Endothelial cell of umbilical vein (primary cell): ENCODE data around the gene USF2. TPM values are rescaled to one million over a fixed set of nuclear protein-coding genes. Genes with fewer than 3 reads are reported as not detected.

ENCODE experiments used
- BruUV-seq: library from RNA; stranded (reverse); fragments of 400-500 nt; replicated peaks from 2 replicates; lab custom pipeline; 2021; lab: Mats Ljungman, UMichigan
- CTCF ChIA-PET: fragments of 300-600, 350-600 bp; sonication (Branson Sonifier 250); formaldehyde crosslinking; loops from one replicate; lab custom pipeline; 2021; ENCODE audit warnings: antibody characterized with exemption, inconsistent platforms; lab: Charles Lee
- POLR2A ChIA-PET: fragments of 300-600, 350-600 bp; sonication (Branson Sonifier 250); formaldehyde crosslinking; loops from one replicate; lab custom pipeline; 2021; ENCODE audit warnings: antibody characterized with exemption, inconsistent platforms; lab: Charles Lee
- DNase-seq: peaks from one replicate; pipeline ENCODE4 v3.0.0-alpha.2; 2011; ENCODE audit warnings: low read depth, low spot score
- FAIRE-seq: peaks from 2 replicates; lab custom pipeline; 2011; peaks lifted over from hg19 to GRCh38; lab: Jason Lieb, UNC
- H2AFZ ChIP-seq: 2 replicates; pipeline ENCODE4 v1.6.0; 2012; ENCODE audit warnings: low read depth, low read length, control low read depth, inconsistent platforms
- H3K27ac ChIP-seq: 2 replicates; pipeline ENCODE4 v1.5.1; 2011; ENCODE audit warnings: low read depth, mild to moderate bottlenecking, control low read depth, low read length, moderate library complexity; ENCODE audit not compliant: insufficient read depth
- H3K27me3 ChIP-seq, 2 experiments: 2 replicates each; pipeline versions ENCODE4 v1.6.0 to v1.6.1; 2011; ENCODE audit warnings: low read length in 2 of 2, mixed read lengths in 1 of 2; ENCODE audit not compliant: control insufficient read depth in 2 of 2, insufficient read depth in 2 of 2
- H3K36me3 ChIP-seq, 2 experiments: 2 replicates in 1 of 2; 3 replicates in 1 of 2; pipeline ENCODE4 v1.5.1; 2011; ENCODE audit warnings: low read length in 2 of 2, mild to moderate bottlenecking in 1 of 2, moderate library complexity in 1 of 2; ENCODE audit not compliant: control insufficient read depth in 2 of 2, insufficient read depth in 2 of 2; ENCODE audit errors: extremely low read depth in 1 of 2
- H3K4me1 ChIP-seq: 3 replicates; pipeline ENCODE4 v1.5.1; 2011; ENCODE audit warnings: mild to moderate bottlenecking, low read length; ENCODE audit not compliant: control insufficient read depth, insufficient read depth; ENCODE audit errors: extremely low read depth
- H3K4me2 ChIP-seq: 2 replicates; pipeline ENCODE4 v1.6.1; 2011; ENCODE audit warnings: low read length, control low read depth, mixed read lengths; ENCODE audit not compliant: insufficient read depth
- H3K4me3 ChIP-seq, 3 experiments: fragments of 200-600 bp in 1 of 3; sonication (generic), shearing (Covaris generic) in 1 of 3; replicated peaks in 1 of 3; 2 replicates each; pipeline ENCODE4 v1.5.1; 2011 to 2016; ENCODE audit warnings: control low read depth in 3 of 3, low read length in 3 of 3, mild to moderate bottlenecking in 2 of 3, inconsistent platforms in 1 of 3, low read depth in 1 of 3, moderate library complexity in 1 of 3; ENCODE audit not compliant: insufficient read depth in 1 of 3
- H3K79me2 ChIP-seq: 2 replicates; pipeline ENCODE4 v1.6.0; 2012; ENCODE audit warnings: low read length, inconsistent platforms; ENCODE audit not compliant: control insufficient read depth, insufficient read depth
- H3K9ac ChIP-seq: replicated peaks from 2 replicates; pipeline ENCODE3; 2011; ENCODE audit warnings: low read length, control low read depth; ENCODE audit not compliant: insufficient read depth; ENCODE audit errors: extremely low read depth
- H3K9me1 ChIP-seq: replicated peaks from 3 replicates; pipeline ENCODE4 v1.6.0; 2011; ENCODE audit warnings: mild to moderate bottlenecking, low read length; ENCODE audit not compliant: control insufficient read depth, insufficient read depth; ENCODE audit errors: extremely low read depth
- H3K9me3 ChIP-seq: replicated peaks from 2 replicates; pipeline ENCODE4 v1.5.1; 2012; ENCODE audit warnings: low read length, inconsistent platforms; ENCODE audit not compliant: control insufficient read depth, insufficient read depth
- H4K20me1 ChIP-seq: replicated peaks from 2 replicates; pipeline ENCODE3; 2011; ENCODE audit warnings: mild to moderate bottlenecking, low read length; ENCODE audit not compliant: control insufficient read depth, insufficient read depth; ENCODE audit errors: extremely low read depth
- EZH2 ChIP-seq: IDR thresholded peaks from 2 replicates; pipeline ENCODE4 v1.6.1; 2012; ENCODE audit warnings: borderline replicate concordance, low read depth, mild to moderate bottlenecking, moderate library complexity, low read length, inconsistent platforms; ENCODE audit not compliant: severe bottlenecking
- FOS ChIP-seq: IDR thresholded peaks from 2 replicates; pipeline ENCODE4 v1.6.1; 2011; ENCODE audit warnings: mild to moderate bottlenecking, low read length, moderate library complexity, borderline replicate concordance; ENCODE audit not compliant: insufficient read depth
- GATA2 ChIP-seq: IDR thresholded peaks from 2 replicates; pipeline ENCODE4 v1.7.0; 2011; ENCODE audit warnings: low read depth, mild to moderate bottlenecking, moderate library complexity, mixed read lengths, low read length; ENCODE audit not compliant: insufficient read length, insufficient read depth
- JUN ChIP-seq: IDR thresholded peaks from 2 replicates; pipeline ENCODE4 v1.6.1; 2011; ENCODE audit warnings: borderline replicate concordance, low read depth; ENCODE audit not compliant: insufficient read length, insufficient read depth
- MYC ChIP-seq: IDR thresholded peaks from one replicate; pipeline ENCODE4 v1.6.1; 2011; ENCODE audit warnings: mild to moderate bottlenecking, low read depth, low read length
- POLR2A ChIP-seq: IDR thresholded peaks from 2 replicates; pipeline ENCODE4 v1.6.1; 2012; ENCODE audit warnings: low read depth, mild to moderate bottlenecking, control low read depth, low read length
- POLR2AphosphoS5 ChIP-seq: IDR thresholded peaks from 2 replicates; pipeline ENCODE4 v1.6.1; 2012; ENCODE audit warnings: low read depth, mild to moderate bottlenecking, control low read depth, low read length, moderate library complexity; ENCODE audit not compliant: insufficient read depth
- dilution Hi-C: fragments of 300-500 bp; cut with MboI; formaldehyde crosslinking; loops from one replicate; pipeline ENCODE4 v1.15.0; 2019; ENCODE audit warnings: low sequenced_read_pairs; ENCODE audit not compliant: extremely low pct_ligation_motif_present
- intact Hi-C: fragments of 100-400 bp; cut with micrococcal nuclease; formaldehyde crosslinking; loops from one replicate; pipeline ENCODE4 v1.10.0; 2022
- polyA plus RNA-seq, 4 experiments: library from polyadenylated mRNA; depleted of rRNA in 3 of 4; stranded (reverse) in 3 of 4; unstranded in 1 of 4; fragments of >200 nt; gene quantifications; 2 replicates each; pipeline versions ENCODE4 v1.2.1 to v1.2.3, GENCODE V29; 2011 to 2012; ENCODE audit warnings: missing spikeins in 1 of 4
- total RNA-seq: library from RNA; stranded (reverse); gene quantifications from 2 replicates; pipeline ENCODE4 v1.2.3, GENCODE V29; 2021
- TF ChIP-seq, protein P1 (sequence below), 2 donors: IDR thresholded peaks; 1 replicate in 1 of 2; 2 replicates in 1 of 2; pipeline ENCODE4 v1.5.1; 2011; ENCODE audit warnings: low read length in 2 of 2, mild to moderate bottlenecking in 2 of 2, moderate library complexity in 2 of 2, control low read depth in 1 of 2, inconsistent platforms in 1 of 2, low read depth in 1 of 2; ENCODE audit not compliant: insufficient read depth in 1 of 2; ENCODE audit errors: extremely low read depth in 1 of 2
- TF ChIP-seq, protein P2 (sequence below): IDR thresholded peaks from 2 replicates; pipeline ENCODE4 v1.6.1; 2011; ENCODE audit not compliant: insufficient read depth, insufficient read length

USF2 gene
- total and polyA plus RNA-seq, 2 donors (not counting 3 experiments of a cell fraction or from before 2014, with no cell fraction given) = 75.0 to 76.8 TPM

DNA sequence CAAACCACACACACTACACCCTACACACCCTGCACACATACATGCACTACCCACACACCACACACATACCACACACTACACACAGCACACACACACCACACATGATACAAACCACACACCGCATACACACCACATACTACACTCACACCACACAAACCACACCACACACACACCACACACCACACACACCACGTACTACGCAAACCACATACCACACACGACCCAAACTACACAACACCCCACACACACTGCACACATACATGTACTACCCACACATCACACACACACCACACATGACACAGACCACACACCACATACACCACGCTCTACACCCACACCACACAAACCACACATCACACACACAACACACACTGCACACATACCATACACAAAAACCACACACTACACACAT is 29.8 kb downstream of the USF2 start:
- Histone ChIP-seq H3K4me2 (no peak overlapping the region), H3K27me3 (no peaks in the 10 kb centered on the region), H3K4me3 (no peak overlapping the region), H3K4me1 (no peaks in the 10 kb centered on the region), H3K9me3 (no peaks in the 10 kb centered on the region), H3K36me3 (no peaks in the 10 kb centered on the region), H4K20me1 (no peaks in the 10 kb centered on the region), H3K9me1 (no peaks in the 10 kb centered on the region), H3K9ac (no peak overlapping the region), H2AFZ (no peak overlapping the region), H3K27ac (no peak overlapping the region), H3K79me2 (no peaks in the 10 kb centered on the region)
- no peak for DNase-seq
- CTCF ChIA-PET = no interaction called here
- BruUV-seq = no TSS peak
- intact Hi-C loops (no loop called here), dilution Hi-C loops (no loop called here)
- TF ChIP-seq MYC (no peak), POLR2AphosphoS5 (no peak), JUN (no peak), EZH2 (no peak), GATA2 (no peak), POLR2A (no peak), FOS (no peak)
- TF ChIP-seq, protein P1, sequence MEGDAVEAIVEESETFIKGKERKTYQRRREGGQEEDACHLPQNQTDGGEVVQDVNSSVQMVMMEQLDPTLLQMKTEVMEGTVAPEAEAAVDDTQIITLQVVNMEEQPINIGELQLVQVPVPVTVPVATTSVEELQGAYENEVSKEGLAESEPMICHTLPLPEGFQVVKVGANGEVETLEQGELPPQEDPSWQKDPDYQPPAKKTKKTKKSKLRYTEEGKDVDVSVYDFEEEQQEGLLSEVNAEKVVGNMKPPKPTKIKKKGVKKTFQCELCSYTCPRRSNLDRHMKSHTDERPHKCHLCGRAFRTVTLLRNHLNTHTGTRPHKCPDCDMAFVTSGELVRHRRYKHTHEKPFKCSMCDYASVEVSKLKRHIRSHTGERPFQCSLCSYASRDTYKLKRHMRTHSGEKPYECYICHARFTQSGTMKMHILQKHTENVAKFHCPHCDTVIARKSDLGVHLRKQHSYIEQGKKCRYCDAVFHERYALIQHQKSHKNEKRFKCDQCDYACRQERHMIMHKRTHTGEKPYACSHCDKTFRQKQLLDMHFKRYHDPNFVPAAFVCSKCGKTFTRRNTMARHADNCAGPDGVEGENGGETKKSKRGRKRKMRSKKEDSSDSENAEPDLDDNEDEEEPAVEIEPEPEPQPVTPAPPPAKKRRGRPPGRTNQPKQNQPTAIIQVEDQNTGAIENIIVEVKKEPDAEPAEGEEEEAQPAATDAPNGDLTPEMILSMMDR (IDR thresholded peaks at IDR 0.05; ENCODE audit: extremely low read depth in 1 of 2, insufficient read depth in 1 of 2, low read depth in 1 of 2, low read length in 2 of 2) = no peak
- TF ChIP-seq, protein P2, sequence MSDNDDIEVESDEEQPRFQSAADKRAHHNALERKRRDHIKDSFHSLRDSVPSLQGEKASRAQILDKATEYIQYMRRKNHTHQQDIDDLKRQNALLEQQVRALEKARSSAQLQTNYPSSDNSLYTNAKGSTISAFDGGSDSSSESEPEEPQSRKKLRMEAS = no peak
- POLR2A ChIA-PET = no interaction called here
- FAIRE-seq = no peak
